ENCODE data around the gene SLMAP. TPM values are rescaled to one million over a fixed set of nuclear protein-coding genes. Genes with fewer than 3 reads are reported as not detected.

The SLMAP gene
- total and polyA plus RNA-seq, 2 experiments from 2014 or later: 28.4 to 45.2 TPM

- Histone ChIP-seq H3K4me3 (no peak overlapping the region), H3K9me3 (ENCODE audit: low read depth) (no peaks in the 10 kb centered on the region), H3K27me3 (no peaks in the 10 kb centered on the region), H3K36me3 (no peaks in the 10 kb centered on the region), H3K27ac (no peak overlapping the region), H3K4me1 (ENCODE audit: low read depth) (no peaks in the 10 kb centered on the region)
- no peak for TF ChIP-seq CTCF (IDR thresholded peaks at IDR 0.05; ENCODE audit: low read depth, low read length)
- DNase-seq (ENCODE audit: low read depth in 1 of 2, low spot score in 1 of 2): no peak
Measured at GRCh38 chr3:57837686-57838085, 81.6 kb downstream of the SLMAP start.

GRCh38 chr3:57838627-57839026 lies 82.5 kb downstream of the SLMAP start:
- no peaks in the 10 kb centered on the region for H3K36me3 ChIP-seq
- H3K27ac ChIP-seq: no peak overlapping the region
- H3K4me3 ChIP-seq: no peak overlapping the region
- H3K27me3 ChIP-seq: no peaks in the 10 kb centered on the region
- H3K4me1 ChIP-seq (ENCODE audit: low read depth): no peaks in the 10 kb centered on the region
- H3K9me3 ChIP-seq (ENCODE audit: low read depth): no peaks in the 10 kb centered on the region
- DNase-seq (ENCODE audit: low read depth in 1 of 2, low spot score in 1 of 2): no peak
- no peak for TF ChIP-seq CTCF (IDR thresholded peaks at IDR 0.05; ENCODE audit: low read depth, low read length)

- Histone ChIP-seq H3K4me1 (ENCODE audit: low read depth) (no peaks in the 10 kb centered on the region), H3K27ac (no peak overlapping the region), H3K9me3 (ENCODE audit: low read depth) (no peaks in the 10 kb centered on the region), H3K36me3 (no peaks in the 10 kb centered on the region), H3K4me3 (no peak overlapping the region), H3K27me3 (no peaks in the 10 kb centered on the region)
- no peak for DNase-seq (ENCODE audit: low read depth in 1 of 2, low spot score in 1 of 2)
- no peak for TF ChIP-seq CTCF (IDR thresholded peaks at IDR 0.05; ENCODE audit: low read depth, low read length)
Measured at GRCh38 chr3:57840473-57840872, 84.4 kb downstream of the SLMAP start.

- DNase-seq (ENCODE audit: low read depth in 1 of 2, low spot score in 1 of 2): no peak
- H3K9me3 ChIP-seq (ENCODE audit: low read depth): no peaks in the 10 kb centered on the region
- no peak for TF ChIP-seq CTCF (IDR thresholded peaks at IDR 0.05; ENCODE audit: low read depth, low read length)
Measured at GRCh38 chr3:57841818-57842217, 85.7 kb downstream of the SLMAP start.

GRCh38 chr3:57848177-57848738 lies 92.1 kb downstream of the SLMAP start:
- Histone ChIP-seq H3K27ac (no peak overlapping the region), H3K9me3 (ENCODE audit: low read depth) (no peaks in the 10 kb centered on the region), H3K4me1 (ENCODE audit: low read depth) (no peaks in the 10 kb centered on the region), H3K36me3 (peaks cover 3% of the 10 kb centered on the region), H3K27me3 (no peaks in the 10 kb centered on the region), H3K4me3 (no peak overlapping the region)
- DNase-seq (ENCODE audit: low read depth in 1 of 2, low spot score in 1 of 2): no peak
- TF ChIP-seq CTCF (IDR thresholded peaks at IDR 0.05; ENCODE audit: low read depth, low read length): no peak

More at GRCh38 chr3:57841818-57842217, 85.7 kb downstream of the SLMAP start:
- H3K36me3 ChIP-seq: no peaks in the 10 kb centered on the region
- no peak overlapping the region for H3K4me3 ChIP-seq
- H3K27me3 ChIP-seq: no peaks in the 10 kb centered on the region
- H3K4me1 ChIP-seq (ENCODE audit: low read depth): no peaks in the 10 kb centered on the region
- no peak overlapping the region for H3K27ac ChIP-seq
